Astrocyte (in vitro differentiated cells and primary cell): ENCODE results near the gene INAFM1. TPM values are rescaled to one million over a fixed set of nuclear protein-coding genes. Genes with fewer than 3 reads are reported as not detected.

ENCODE experiments used
- DNase-seq: peaks from one replicate; pipeline ENCODE4 v3.0.0-alpha.2; 2010; ENCODE audit warnings: low read depth
- FAIRE-seq: peaks from 2 replicates; lab custom pipeline; 2011; peaks lifted over from hg19 to GRCh38; lab: Jason Lieb, UNC
- H2AFZ ChIP-seq: 2 replicates; pipeline ENCODE4 v1.6.0; 2012; ENCODE audit warnings: low read depth, low read length, inconsistent platforms
- H3K27ac ChIP-seq: 2 replicates; pipeline ENCODE4 v1.5.1; 2011; ENCODE audit warnings: low read depth, low read length, inconsistent platforms
- H3K27me3 ChIP-seq: 2 replicates; pipeline ENCODE4 v1.6.0; 2011; ENCODE audit warnings: low read length, inconsistent platforms; ENCODE audit not compliant: insufficient read depth
- H3K36me3 ChIP-seq: 2 replicates; pipeline ENCODE4 v1.5.1; 2011; ENCODE audit warnings: low read length, inconsistent platforms; ENCODE audit not compliant: insufficient read depth
- H3K4me1 ChIP-seq: 2 replicates; pipeline ENCODE4 v1.5.1; 2011; ENCODE audit warnings: low read length, inconsistent platforms; ENCODE audit not compliant: insufficient read depth
- H3K4me2 ChIP-seq: 2 replicates; pipeline ENCODE4 v1.6.0; 2012; ENCODE audit warnings: low read length, inconsistent platforms
- H3K4me3 ChIP-seq: 2 replicates; pipeline ENCODE4 v1.5.1; 2011; ENCODE audit warnings: low read depth, mild to moderate bottlenecking, low read length, inconsistent platforms; ENCODE audit not compliant: insufficient read depth
- H3K79me2 ChIP-seq: 2 replicates; pipeline ENCODE4 v1.6.0; 2012; ENCODE audit warnings: mild to moderate bottlenecking, low read length, inconsistent platforms; ENCODE audit not compliant: insufficient read depth
- H3K9ac ChIP-seq: 2 replicates; pipeline ENCODE4 v1.6.0; 2012; ENCODE audit warnings: mild to moderate bottlenecking, low read length, inconsistent platforms
- H3K9me3 ChIP-seq: 2 replicates; pipeline ENCODE4 v1.5.1; 2012; ENCODE audit warnings: low read depth, mild to moderate bottlenecking, low read length, inconsistent platforms; ENCODE audit not compliant: insufficient read depth
- H4K20me1 ChIP-seq: 2 replicates; pipeline ENCODE4 v1.6.0; 2012; ENCODE audit warnings: low read length, inconsistent platforms; ENCODE audit not compliant: insufficient read depth
- H3K27ac Mint-ChIP-seq: one replicate; pipeline ENCODE4 v1.8.0; 2021; ENCODE audit warnings: mild to moderate bottlenecking, mixed read lengths; ENCODE audit not compliant: unreplicated experiment
- H3K27me3 Mint-ChIP-seq: one replicate; pipeline ENCODE4 v1.8.0; 2021; ENCODE audit warnings: low read depth, mixed read lengths; ENCODE audit not compliant: unreplicated experiment
- H3K36me3 Mint-ChIP-seq: one replicate; pipeline ENCODE4 v1.8.0; 2021; ENCODE audit warnings: low read depth, mixed read lengths; ENCODE audit not compliant: unreplicated experiment
- H3K4me1 Mint-ChIP-seq: one replicate; pipeline ENCODE4 v1.8.0; 2021; ENCODE audit warnings: low read depth, mixed read lengths; ENCODE audit not compliant: unreplicated experiment
- H3K4me3 Mint-ChIP-seq: one replicate; pipeline ENCODE4 v1.8.0; 2021; ENCODE audit warnings: mild to moderate bottlenecking, moderate library complexity, mixed read lengths; ENCODE audit not compliant: unreplicated experiment
- H3K9me3 Mint-ChIP-seq: one replicate; pipeline ENCODE4 v1.8.0; 2021; ENCODE audit warnings: mild to moderate bottlenecking, mixed read lengths; ENCODE audit not compliant: unreplicated experiment
- EZH2 ChIP-seq: IDR thresholded peaks from 2 replicates; pipeline ENCODE4 v1.6.1; 2012; ENCODE audit warnings: mild to moderate bottlenecking, low read length, inconsistent platforms; ENCODE audit not compliant: insufficient read depth
- total RNA-seq: library from RNA; stranded (reverse); gene quantifications from 2 replicates; pipeline ENCODE4 v1.2.1, GENCODE V29; 2021
- TF ChIP-seq, protein P1 (sequence below): IDR thresholded peaks from 2 replicates; pipeline ENCODE4 v1.5.1; 2011; ENCODE audit warnings: low read depth, mild to moderate bottlenecking, inconsistent platforms, low read length, moderate library complexity; ENCODE audit not compliant: insufficient read depth

INAFM1 gene
- total RNA-seq, 1 donor from 2014 or later = 23.6 TPM

DNA sequence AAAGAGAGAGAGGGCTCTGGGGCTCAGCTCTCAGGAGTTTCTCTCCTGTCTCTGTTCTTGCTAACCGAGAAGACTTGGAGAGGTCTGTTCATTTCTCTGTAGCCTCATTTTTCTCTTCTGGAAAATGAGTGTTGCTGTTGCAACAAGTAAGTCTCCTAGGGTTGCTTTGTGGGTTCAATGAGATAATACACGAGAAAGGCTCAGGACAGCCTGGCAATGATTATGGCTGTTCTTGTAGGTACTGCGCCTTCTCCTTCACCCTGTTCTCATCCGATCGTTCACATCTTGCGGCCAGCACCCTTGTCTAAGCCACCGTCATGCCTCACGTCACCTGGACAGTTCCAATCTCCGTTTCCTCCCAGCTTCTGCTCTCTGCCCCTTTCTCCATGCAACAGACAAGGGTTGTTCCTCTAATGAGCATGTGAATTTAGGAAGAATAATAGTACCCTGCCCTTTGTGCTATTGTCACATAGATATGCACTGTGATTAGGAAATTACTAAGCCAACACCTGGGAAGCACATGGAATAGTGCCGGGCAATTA, 39.1 kb downstream of the INAFM1 start:
- no peak overlapping the region for H3K4me3 ChIP-seq
- DNase-seq (no peak), FAIRE-seq (no peak)
- H3K4me1 ChIP-seq = peaks cover 7% of the 10 kb centered on the region
- Mint-ChIP-seq H3K36me3 (peaks cover 24% of the 10 kb centered on the region), H3K9me3 (peaks cover 10% of the 10 kb centered on the region), H3K27ac (no peak overlapping the region), H3K4me3 (no peak overlapping the region), H3K4me1 (peaks cover 7% of the 10 kb centered on the region), H3K27me3 (peaks cover 7% of the 10 kb centered on the region)
- no peaks in the 10 kb centered on the region for H3K36me3 ChIP-seq
- no peaks in the 10 kb centered on the region for H4K20me1 ChIP-seq
- no peak overlapping the region for H2AFZ ChIP-seq
- H3K79me2 ChIP-seq = no peaks in the 10 kb centered on the region
- H3K27me3 ChIP-seq = peaks cover 3% of the 10 kb centered on the region
- H3K9ac ChIP-seq = no peak overlapping the region
- H3K27ac ChIP-seq = no peak overlapping the region
- TF ChIP-seq EZH2 = no peak
- TF ChIP-seq, protein P1, sequence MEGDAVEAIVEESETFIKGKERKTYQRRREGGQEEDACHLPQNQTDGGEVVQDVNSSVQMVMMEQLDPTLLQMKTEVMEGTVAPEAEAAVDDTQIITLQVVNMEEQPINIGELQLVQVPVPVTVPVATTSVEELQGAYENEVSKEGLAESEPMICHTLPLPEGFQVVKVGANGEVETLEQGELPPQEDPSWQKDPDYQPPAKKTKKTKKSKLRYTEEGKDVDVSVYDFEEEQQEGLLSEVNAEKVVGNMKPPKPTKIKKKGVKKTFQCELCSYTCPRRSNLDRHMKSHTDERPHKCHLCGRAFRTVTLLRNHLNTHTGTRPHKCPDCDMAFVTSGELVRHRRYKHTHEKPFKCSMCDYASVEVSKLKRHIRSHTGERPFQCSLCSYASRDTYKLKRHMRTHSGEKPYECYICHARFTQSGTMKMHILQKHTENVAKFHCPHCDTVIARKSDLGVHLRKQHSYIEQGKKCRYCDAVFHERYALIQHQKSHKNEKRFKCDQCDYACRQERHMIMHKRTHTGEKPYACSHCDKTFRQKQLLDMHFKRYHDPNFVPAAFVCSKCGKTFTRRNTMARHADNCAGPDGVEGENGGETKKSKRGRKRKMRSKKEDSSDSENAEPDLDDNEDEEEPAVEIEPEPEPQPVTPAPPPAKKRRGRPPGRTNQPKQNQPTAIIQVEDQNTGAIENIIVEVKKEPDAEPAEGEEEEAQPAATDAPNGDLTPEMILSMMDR = no peak
- H3K9me3 ChIP-seq = no peaks in the 10 kb centered on the region
- no peak overlapping the region for H3K4me2 ChIP-seq

DNA sequence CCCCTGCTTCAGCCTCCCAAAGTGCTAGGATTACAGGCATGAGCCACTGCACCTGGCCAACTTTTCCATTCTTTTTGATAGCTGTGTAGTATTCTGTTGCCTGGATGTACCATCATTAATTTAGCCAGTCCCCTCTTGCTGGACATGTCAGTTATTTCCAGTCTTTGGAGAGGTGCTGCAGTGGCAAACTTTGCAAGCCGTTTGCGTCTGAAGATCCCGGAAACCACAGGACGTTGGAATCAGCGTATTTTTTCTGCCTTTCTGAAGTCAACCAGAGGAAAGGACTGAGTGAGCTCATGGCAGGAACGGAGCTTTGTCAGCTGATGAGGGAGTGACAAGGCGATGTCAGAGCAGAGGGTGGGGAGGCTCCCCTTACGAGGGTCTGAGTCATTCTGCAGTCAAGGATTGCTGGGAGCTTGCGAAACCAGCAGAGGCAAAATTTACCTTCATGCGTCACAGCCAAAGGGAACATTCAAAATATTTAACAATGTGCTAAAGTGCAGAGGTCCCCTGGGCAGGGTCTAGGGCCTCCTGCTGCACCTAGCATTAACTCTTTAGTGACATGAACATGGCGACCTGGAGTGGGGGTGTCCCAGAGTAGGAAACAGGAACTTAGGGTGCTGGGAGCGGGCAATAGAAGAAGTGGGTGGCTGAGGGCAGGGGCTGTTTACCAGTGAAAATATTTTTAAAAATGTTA, 40.6 kb downstream of the INAFM1 start:
- H3K9ac ChIP-seq = no peak overlapping the region
- H3K27ac Mint-ChIP-seq = peak overlapping the region; percentile 66
- no peaks in the 10 kb centered on the region for H4K20me1 ChIP-seq
- H3K27me3 Mint-ChIP-seq = peaks cover 3% of the 10 kb centered on the region
- H3K4me1 Mint-ChIP-seq = peaks cover 7% of the 10 kb centered on the region
- no peaks in the 10 kb centered on the region for H3K9me3 ChIP-seq
- no peak overlapping the region for H2AFZ ChIP-seq
- peak overlapping the region; percentile 49 for H3K4me2 ChIP-seq
- TF ChIP-seq, protein P1 = no peak
- no peak for TF ChIP-seq EZH2
- H3K4me1 ChIP-seq = peaks cover 7% of the 10 kb centered on the region
- H3K4me3 Mint-ChIP-seq = peak overlapping the region; percentile 5
- H3K9me3 Mint-ChIP-seq = peaks cover 10% of the 10 kb centered on the region
- H3K36me3 ChIP-seq = no peaks in the 10 kb centered on the region
- H3K79me2 ChIP-seq = no peaks in the 10 kb centered on the region
- peak overlapping the region; percentile 8 for H3K27ac ChIP-seq
- no peak for FAIRE-seq
- DNase-seq = peak; percentile 83
- H3K27me3 ChIP-seq = peaks cover 3% of the 10 kb centered on the region
- H3K4me3 ChIP-seq = no peak overlapping the region
- peaks cover 20% of the 10 kb centered on the region for H3K36me3 Mint-ChIP-seq

DNA sequence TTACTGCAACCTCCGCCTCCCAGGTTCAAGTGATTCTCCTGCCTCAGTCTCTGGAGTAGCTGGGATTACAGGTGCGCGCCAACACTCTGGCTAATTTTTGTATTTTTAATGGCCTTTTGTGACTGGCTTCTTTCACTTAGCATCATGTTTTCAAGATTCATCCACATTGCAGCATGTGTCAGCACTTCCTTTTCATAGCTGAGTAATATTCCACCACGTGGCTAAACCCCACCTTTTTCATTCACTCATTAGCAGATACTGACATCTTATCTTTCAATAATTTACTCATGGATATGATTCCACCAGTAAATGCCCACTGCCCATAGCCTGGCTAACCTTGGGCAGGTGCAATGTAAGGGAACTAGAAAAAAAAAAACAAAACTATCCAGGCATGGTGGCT, 41.8 kb downstream of the INAFM1 start:
- no peak for DNase-seq
- Histone ChIP-seq H3K9me3 (no peaks in the 10 kb centered on the region), H3K27ac (no peak overlapping the region), H4K20me1 (no peaks in the 10 kb centered on the region), H3K4me2 (no peak overlapping the region), H3K4me1 (peaks cover 7% of the 10 kb centered on the region), H3K36me3 (no peaks in the 10 kb centered on the region), H3K9ac (no peak overlapping the region), H3K4me3 (no peak overlapping the region), H3K27me3 (peaks cover under 1% of the 10 kb centered on the region), H2AFZ (no peak overlapping the region), H3K79me2 (no peaks in the 10 kb centered on the region)
- H3K4me3 Mint-ChIP-seq = no peak overlapping the region
- H3K4me1 Mint-ChIP-seq = peaks cover 7% of the 10 kb centered on the region
- FAIRE-seq = no peak
- H3K27me3 Mint-ChIP-seq = peaks cover 5% of the 10 kb centered on the region
- peaks cover 11% of the 10 kb centered on the region for H3K9me3 Mint-ChIP-seq
- TF ChIP-seq, protein P1 = no peak
- no peak for TF ChIP-seq EZH2
- H3K36me3 Mint-ChIP-seq = peaks cover 19% of the 10 kb centered on the region
- H3K27ac Mint-ChIP-seq = no peak overlapping the region
